Duodenal mucosa (tissue), 2 donors: ENCODE data around the gene PLA1A.
"Not testable (repeated sequence)": the region's sequence is repeated elsewhere in the genome, so short reads cannot be mapped to it uniquely, and the experiment has no call there.

Experiments
- H3K27ac ChIP-seq: one replicate; pipeline ENCODE4 v1.7.0; 2013; ENCODE audit warnings: low read depth, low read length
- H3K27me3 ChIP-seq, 2 donors: one replicate each; pipeline ENCODE4 v1.7.0; 2013; ENCODE audit warnings: low read length in 2 of 2, control low read depth in 1 of 2; ENCODE audit not compliant: insufficient read depth in 2 of 2, control insufficient read depth in 1 of 2
- H3K36me3 ChIP-seq, 2 donors: one replicate each; pipeline ENCODE4 v1.7.0; 2013; ENCODE audit warnings: low read length in 2 of 2, control low read depth in 1 of 2; ENCODE audit not compliant: insufficient read depth in 2 of 2, control insufficient read depth in 1 of 2
- H3K4me1 ChIP-seq, 2 donors: one replicate each; pipeline ENCODE4 v1.7.0; 2013; ENCODE audit warnings: low read length in 2 of 2, control low read depth in 1 of 2; ENCODE audit not compliant: insufficient read depth in 2 of 2, control insufficient read depth in 1 of 2
- H3K4me3 ChIP-seq, 2 donors: one replicate each; pipeline ENCODE4 v1.7.0; 2013; ENCODE audit warnings: low read length in 2 of 2, low read depth in 1 of 2
- H3K9ac ChIP-seq, 2 donors: one replicate each; pipeline ENCODE4 v1.7.0; 2013; ENCODE audit warnings: low read length in 2 of 2, low read depth in 1 of 2
- H3K9me3 ChIP-seq, 2 donors: one replicate each; pipeline ENCODE4 v1.7.0; 2013; ENCODE audit warnings: low read length in 2 of 2, control low read depth in 1 of 2; ENCODE audit not compliant: control insufficient read depth in 1 of 2

The PLA1A gene

GRCh38 chr3:119557877-119558269 lies 39.8 kb upstream of the PLA1A start:
- Histone ChIP-seq H3K9ac (no peak overlapping the region), H3K4me1 (no peaks in the 10 kb centered on the region), H3K27ac (no peak overlapping the region), H3K4me3 (no peak overlapping the region), H3K36me3 (no peaks in the 10 kb centered on the region), H3K27me3 (no peaks in the 10 kb centered on the region), H3K9me3 (no peaks in the 10 kb centered on the region)

GRCh38 chr3:119558626-119559317 lies 38.9 kb upstream of the PLA1A start:
- H3K9ac ChIP-seq: no peak overlapping the region

GRCh38 chr3:119559441-119559963 lies 38.2 kb upstream of the PLA1A start, which contains the start of gene CD80:
TSS of gene CD80 (minus strand) at chr3:119559614. CDS start at chr3:119557728, 1,886 bp downstream.
- Histone ChIP-seq H3K27ac (no peak within 1 kb of the TSS), H3K9me3 (no peaks in the 10 kb centered on the region)

More at GRCh38 chr3:119558626-119559317, 38.9 kb upstream of the PLA1A start:
- H3K4me3 ChIP-seq: no peak overlapping the region
- H3K27ac ChIP-seq: no peak overlapping the region
- no peaks in the 10 kb centered on the region for H3K9me3 ChIP-seq
- H3K36me3 ChIP-seq: no peaks in the 10 kb centered on the region
- H3K4me1 ChIP-seq: no peaks in the 10 kb centered on the region
- no peaks in the 10 kb centered on the region for H3K27me3 ChIP-seq

GRCh38 chr3:119560160-119560559 lies 37.5 kb upstream of the PLA1A start:
- Histone ChIP-seq H3K4me3 (no peak overlapping the region), H3K36me3 (no peaks in the 10 kb centered on the region), H3K9me3 (no peaks in the 10 kb centered on the region), H3K4me1 (no peaks in the 10 kb centered on the region), H3K27ac (no peak overlapping the region), H3K27me3 (no peaks in the 10 kb centered on the region), H3K9ac (no peak overlapping the region)

More at GRCh38 chr3:119559441-119559963, 38.2 kb upstream of the PLA1A start, which contains the start of gene CD80:
- Histone ChIP-seq H3K4me3 (no peak within 1 kb of the TSS), H3K27me3 (no peaks in the 10 kb centered on the region), H3K4me1 (no peaks in the 10 kb centered on the region), H3K9ac (no peak within 1 kb of the TSS), H3K36me3 (no peaks in the 10 kb centered on the region)

- Histone ChIP-seq H3K9me3 (no peaks in the 10 kb centered on the region), H3K9ac (no peak overlapping the region), H3K4me1 (no peaks in the 10 kb centered on the region), H3K4me3 (no peak overlapping the region), H3K27me3 (no peaks in the 10 kb centered on the region), H3K27ac (no peak overlapping the region), H3K36me3 (no peaks in the 10 kb centered on the region)
These were observed 35.3 kb upstream of the PLA1A start for GRCh38 chr3:119562307-119562961.

- not testable (repeated sequence) for H3K9ac ChIP-seq, H3K4me3 ChIP-seq, H3K27me3 ChIP-seq, H3K4me1 ChIP-seq, H3K27ac ChIP-seq, H3K36me3 ChIP-seq, H3K9me3 ChIP-seq
These were observed 34.4 kb upstream of the PLA1A start for GRCh38 chr3:119563334-119563733.

GRCh38 chr3:119569156-119569555 lies 28.5 kb upstream of the PLA1A start:
- Histone ChIP-seq H3K9ac (no peak overlapping the region), H3K4me1 (no peaks in the 10 kb centered on the region), H3K4me3 (no peak overlapping the region), H3K27ac (no peak overlapping the region), H3K27me3 (no peaks in the 10 kb centered on the region), H3K9me3 (no peaks in the 10 kb centered on the region), H3K36me3 (no peaks in the 10 kb centered on the region)

GRCh38 chr3:119570229-119570628 lies 27.5 kb upstream of the PLA1A start:
- no peaks in the 10 kb centered on the region for H3K4me1 ChIP-seq
- H3K36me3 ChIP-seq: no peaks in the 10 kb centered on the region
- no peaks in the 10 kb centered on the region for H3K9me3 ChIP-seq
- no peaks in the 10 kb centered on the region for H3K27me3 ChIP-seq
- no peak overlapping the region for H3K27ac ChIP-seq
- no peak overlapping the region for H3K9ac ChIP-seq
- H3K4me3 ChIP-seq: no peak overlapping the region

GRCh38 chr3:119571230-119571629 lies 26.5 kb upstream of the PLA1A start:
- H3K36me3 ChIP-seq: no peaks in the 10 kb centered on the region
- H3K4me3 ChIP-seq: no peak overlapping the region
- H3K27ac ChIP-seq: no peak overlapping the region
- H3K4me1 ChIP-seq: no peaks in the 10 kb centered on the region
- H3K9me3 ChIP-seq: no peaks in the 10 kb centered on the region
- no peaks in the 10 kb centered on the region for H3K27me3 ChIP-seq
- no peak overlapping the region for H3K9ac ChIP-seq

- Histone ChIP-seq H3K9me3 (no peaks in the 10 kb centered on the region), H3K4me1 (no peaks in the 10 kb centered on the region), H3K9ac (no peak overlapping the region), H3K27me3 (no peaks in the 10 kb centered on the region), H3K36me3 (no peaks in the 10 kb centered on the region), H3K27ac (no peak overlapping the region), H3K4me3 (no peak overlapping the region)
These were observed 26.0 kb upstream of the PLA1A start for GRCh38 chr3:119571688-119572087.
